H9 (cell line): ENCODE measurements around the gene ABHD11. TPM values are rescaled to one million over a fixed set of nuclear protein-coding genes. Genes with fewer than 3 reads are reported as not detected.

Source experiments
- DNase-seq: peaks from one replicate; pipeline ENCODE4 v3.0.0-alpha.2; 2017
- H2AFZ ChIP-seq: one replicate; pipeline ENCODE4 v1.6.1; 2013; ENCODE audit warnings: mild to moderate bottlenecking, low read length, control low read depth, moderate library complexity
- H2AK5ac ChIP-seq: 2 replicates; pipeline ENCODE4 v1.6.1; 2013; ENCODE audit warnings: low read length, control low read depth, mixed read lengths; ENCODE audit not compliant: insufficient read length
- H2BK120ac ChIP-seq: one replicate; pipeline ENCODE4 v1.6.1; 2013; ENCODE audit warnings: low read depth, mild to moderate bottlenecking, low read length, control low read depth, inconsistent platforms; ENCODE audit not compliant: poor library complexity, severe bottlenecking
- H2BK12ac ChIP-seq: 2 replicates; pipeline ENCODE4 v1.6.1; 2013; ENCODE audit warnings: low read length, control low read depth, mixed read lengths, low read depth; ENCODE audit not compliant: insufficient read length
- H2BK15ac ChIP-seq: 2 replicates; pipeline ENCODE4 v1.6.1; 2013; ENCODE audit warnings: low read depth, low read length, control low read depth
- H2BK20ac ChIP-seq: one replicate; pipeline ENCODE4 v1.6.1; 2013; ENCODE audit warnings: low read depth, mild to moderate bottlenecking, low read length, control low read depth, inconsistent platforms; ENCODE audit not compliant: poor library complexity, severe bottlenecking
- H2BK5ac ChIP-seq: 2 replicates; pipeline ENCODE4 v1.6.1; 2013; ENCODE audit warnings: low read length, control low read depth, mixed read lengths; ENCODE audit not compliant: insufficient read length
- H3K14ac ChIP-seq: 2 replicates; pipeline ENCODE4 v1.6.1; 2013; ENCODE audit warnings: low read length, control low read depth; ENCODE audit not compliant: insufficient read depth
- H3K18ac ChIP-seq: 2 replicates; pipeline ENCODE4 v1.6.1; 2013; ENCODE audit warnings: low read depth, mild to moderate bottlenecking, mixed read lengths, low read length, control low read depth; ENCODE audit not compliant: insufficient read length
- H3K23ac ChIP-seq: 2 replicates; pipeline ENCODE4 v1.6.1; 2013; ENCODE audit warnings: low read length, control low read depth, mixed read lengths, low read depth; ENCODE audit not compliant: insufficient read length
- H3K23me2 ChIP-seq: 2 replicates; pipeline ENCODE4 v1.6.1; 2013; ENCODE audit warnings: low read depth, mild to moderate bottlenecking, mixed read lengths, low read length, control low read depth; ENCODE audit not compliant: insufficient read length, poor library complexity, severe bottlenecking
- H3K27ac ChIP-seq: 2 replicates; pipeline ENCODE4 v1.5.1; 2013; ENCODE audit warnings: low read length, control low read depth, mixed read lengths, low read depth; ENCODE audit not compliant: insufficient read length
- H3K27me3 ChIP-seq: 2 replicates; pipeline ENCODE4 v1.6.1; 2013; ENCODE audit warnings: low read length, control low read depth, inconsistent platforms; ENCODE audit not compliant: insufficient read depth
- H3K4ac ChIP-seq: 2 replicates; pipeline ENCODE4 v1.6.1; 2013; ENCODE audit warnings: low read depth, mild to moderate bottlenecking, control low read depth, inconsistent platforms, low read length, moderate library complexity
- H3K4me1 ChIP-seq: 2 replicates; pipeline ENCODE4 v1.6.1; 2013; ENCODE audit warnings: low read length, control low read depth, inconsistent platforms; ENCODE audit not compliant: insufficient read depth
- H3K4me2 ChIP-seq: 2 replicates; pipeline ENCODE4 v1.6.1; 2013; ENCODE audit warnings: low read length, control low read depth, mixed read lengths; ENCODE audit not compliant: insufficient read length, insufficient read depth
- H3K56ac ChIP-seq: 2 replicates; pipeline ENCODE4 v1.6.1; 2013; ENCODE audit warnings: low read depth, mild to moderate bottlenecking, mixed read lengths, low read length, control low read depth; ENCODE audit not compliant: insufficient read length
- H3K79me1 ChIP-seq: 2 replicates; pipeline ENCODE4 v1.6.1; 2013; ENCODE audit warnings: low read depth, mild to moderate bottlenecking, moderate library complexity, low read length, control low read depth, inconsistent platforms; ENCODE audit not compliant: insufficient read depth, poor library complexity, severe bottlenecking
- H3K79me2 ChIP-seq: 2 replicates; pipeline ENCODE4 v1.6.1; 2013; ENCODE audit warnings: low read length, control low read depth, inconsistent platforms; ENCODE audit not compliant: insufficient read depth
- H3K9ac ChIP-seq: 2 replicates; pipeline ENCODE4 v1.6.1; 2013; ENCODE audit warnings: low read length, control low read depth, mixed read lengths; ENCODE audit not compliant: insufficient read length; ENCODE audit errors: extremely low read depth
- H3K9me3 ChIP-seq: one replicate; pipeline ENCODE4 v1.6.1; 2013; ENCODE audit warnings: low read depth, low read length, inconsistent platforms; ENCODE audit not compliant: control insufficient read depth
- H3T11ph ChIP-seq: one replicate; pipeline ENCODE4 v1.6.1; 2013; ENCODE audit warnings: mild to moderate bottlenecking, low read length, control low read depth, inconsistent platforms
- H4K20me1 ChIP-seq: one replicate; pipeline ENCODE4 v1.6.1; 2013; ENCODE audit not compliant: control insufficient read depth, insufficient read length, insufficient read depth
- H4K5ac ChIP-seq: 2 replicates; pipeline ENCODE4 v1.6.1; 2013; ENCODE audit warnings: low read depth, mild to moderate bottlenecking, mixed read lengths, low read length, control low read depth; ENCODE audit not compliant: insufficient read length
- H4K8ac ChIP-seq: replicated peaks from 2 replicates; pipeline ENCODE4 v1.6.1; 2013; ENCODE audit warnings: low read length, control low read depth, mixed read lengths, low read depth; ENCODE audit not compliant: insufficient read length
- H4K91ac ChIP-seq: 2 replicates; pipeline ENCODE4 v1.6.1; 2013; ENCODE audit warnings: low read depth, mild to moderate bottlenecking, moderate library complexity, mixed read lengths, low read length, control low read depth; ENCODE audit not compliant: insufficient read length
- H3K27ac Mint-ChIP-seq, 3 experiments: 2 replicates in 2 of 3; 3 replicates in 1 of 3; pipeline ENCODE4 v1.8.0; 2020 to 2021; ENCODE audit warnings: mixed read lengths in 3 of 3, mild to moderate bottlenecking in 1 of 3, moderate library complexity in 1 of 3
- H3K27me3 Mint-ChIP-seq: 2 replicates; pipeline ENCODE4 v1.8.0; 2021; ENCODE audit warnings: low read depth, mild to moderate bottlenecking, moderate library complexity, mixed read lengths
- H3K36me3 Mint-ChIP-seq, 3 experiments: 2 replicates in 2 of 3; 3 replicates in 1 of 3; pipeline ENCODE4 v1.8.0; 2020 to 2021; ENCODE audit warnings: low read depth in 3 of 3, mixed read lengths in 3 of 3; ENCODE audit not compliant: insufficient read depth in 1 of 3
- H3K4me1 Mint-ChIP-seq, 2 experiments: 2 replicates each; pipeline ENCODE4 v1.8.0; 2020; ENCODE audit warnings: mixed read lengths in 2 of 2
- H3K4me3 Mint-ChIP-seq, 2 experiments: 2 replicates in 1 of 2; 3 replicates in 1 of 2; pipeline ENCODE4 v1.8.0; 2020 to 2021; ENCODE audit warnings: mild to moderate bottlenecking in 2 of 2, mixed read lengths in 2 of 2, moderate library complexity in 1 of 2
- H3K9me3 Mint-ChIP-seq, 2 experiments: 2 replicates in 1 of 2; 3 replicates in 1 of 2; pipeline ENCODE4 v1.8.0; 2020; ENCODE audit warnings: mild to moderate bottlenecking in 2 of 2, mixed read lengths in 2 of 2, moderate library complexity in 1 of 2
- CTCF ChIP-seq: fragments of 200-600 bp; sonication (generic); conservative IDR thresholded peaks from 3 replicates; pipeline ENCODE4 v1.8.0; 2021; ENCODE audit warnings: antibody characterized with exemption, mild to moderate bottlenecking
- WGBS: extraction: QIAGEN DNeasy Blood & Tissue Kit; methylation state at CpG from one replicate; pipeline ENCODE4 v1.1.7; 2013; ENCODE audit warnings: missing lambda C conversion rate, low lambda C conversion rate, mixed read lengths; ENCODE audit not compliant: insufficient read length; ENCODE audit errors: extremely low coverage; 5-methylcytosine and 5-hydroxymethylcytosine counted together
- total RNA-seq: library from RNA; stranded (reverse); gene quantifications from 2 replicates; pipeline ENCODE4 v1.2.1, GENCODE V29; 2021

ABHD11 gene
- total RNA-seq, 1 experiment from 2014 or later, result 34.4 TPM

GRCh38 chr7:73738220-73738611, 386 bp downstream of the ABHD11 start:
- H2BK120ac ChIP-seq, result no peak overlapping the region
- peaks cover 13% of the 10 kb centered on the region for H3K27me3 Mint-ChIP-seq
- H4K91ac ChIP-seq, result no peak overlapping the region
- H4K8ac ChIP-seq, result no peak overlapping the region
- no peak for TF ChIP-seq CTCF
- no peak overlapping the region for H2AFZ ChIP-seq
- H3K23ac ChIP-seq, result no peak overlapping the region
- H3K4me1 Mint-ChIP-seq, result peaks cover 27 to 42% of the 10 kb centered on the region in 2 experiments
- peak overlapping the region; percentile 94 for H3K14ac ChIP-seq
- no peak overlapping the region; the same call in 1 of the 2 replicates for H3K4ac ChIP-seq
- peaks cover 6% of the 10 kb centered on the region; the same call in 1 of the 2 replicates for H3K4me1 ChIP-seq
- H4K5ac ChIP-seq, result no peak overlapping the region
- no peak overlapping the region for H3K56ac ChIP-seq
- peak; percentile 76 for DNase-seq
- H3K79me1 ChIP-seq, result no peaks in the 10 kb centered on the region
- H3K9me3 Mint-ChIP-seq, result peaks cover 0 to 2% of the 10 kb centered on the region in 2 experiments; a peak in 1 of 5 replicates
- H2BK5ac ChIP-seq, result no peak overlapping the region
- H3K36me3 Mint-ChIP-seq, result peaks cover 6 to 23% (median 20%) of the 10 kb centered on the region in 3 experiments
- peaks cover 10% of the 10 kb centered on the region for H3K23me2 ChIP-seq
- WGBS, result no CpG with 5 or more reads among the region's 24 CpGs
- no peaks in the 10 kb centered on the region for H3K79me2 ChIP-seq
- H2BK15ac ChIP-seq, result no peak overlapping the region
- H3K27me3 ChIP-seq, result no peaks in the 10 kb centered on the region; the same call in 1 of the 2 replicates
- no peaks in the 10 kb centered on the region for H4K20me1 ChIP-seq
- H3K27ac ChIP-seq, result no peak overlapping the region
- no peaks in the 10 kb centered on the region for H3K9me3 ChIP-seq
- peak overlapping the region; percentile 92 to 99 (median 99); a peak in 6 of 7 replicates for H3K27ac Mint-ChIP-seq
- H2AK5ac ChIP-seq, result no peak overlapping the region
- H3K18ac ChIP-seq, result peak overlapping the region; percentile 76
- peak overlapping the region; percentile 93 to 96 for H3K4me3 Mint-ChIP-seq
- H3K4me2 ChIP-seq, result peak overlapping the region; percentile 54
- peak overlapping the region; percentile 76 for H3K9ac ChIP-seq
- peak overlapping the region; percentile 16 for H2BK12ac ChIP-seq
- H3T11ph ChIP-seq, result no peak overlapping the region
- H2BK20ac ChIP-seq, result no peak overlapping the region
